ENCODE results near the gene LMO1. TPM values are rescaled to one million over a fixed set of nuclear protein-coding genes. Genes with fewer than 3 reads are reported as not detected.

Gene LMO1
- not detected for total RNA-seq
- not detected for polyA plus RNA-seq (2013, experiment 1 of 2)
- 0.10 TPM for polyA plus RNA-seq (2013, experiment 2 of 2)
- total RNA-seq, result 0 to 0.20 (median 0) reads per million in 172 experiments

GRCh38 chr11:8263769-8264410, at the start of gene LMO1:
TSS of gene LMO1 (minus strand) at chr11:8263878. CDS start at chr11:8263362, 516 bp downstream.
- POLR2A ChIA-PET, result no interaction called here
- ATAC-seq (ENCODE audit: poor library complexity) (peak; percentile 77), DNase-seq (peak; percentile 54 to 79 (median 66))
- Histone ChIP-seq H3K27ac (ENCODE audit: low read depth in 1 of 2, low read length in 2 of 2) (no peak within 1 kb of the TSS), H3K36me3 (ENCODE audit: insufficient read depth, low read length) (no peaks in the 10 kb centered on the region), H3K4me3 (ENCODE audit: low read length) (peak within 1 kb of the TSS; percentile 24), H3K4me1 (ENCODE audit: insufficient read depth, low read length) (peaks cover 27% of the 10 kb centered on the region), H3K9me3 (ENCODE audit: control insufficient read depth in 1 of 2, insufficient read depth in 1 of 2, low read length in 2 of 2) (peaks cover 0 to 10% of the 10 kb centered on the region in 2 experiments), H3K27me3 (ENCODE audit: control insufficient read depth in 1 of 2, insufficient read depth in 2 of 2, low read length in 2 of 2) (peaks cover 60 to 78% of the 10 kb centered on the region in 2 experiments)
- CTCF ChIA-PET, result interaction anchor here (0.8 to 1.5 kb wide), 5 partner anchors 8 to 303 kb away, joined by 3 read pairs; no protein-coding TSS in a partner anchor
- peak within 1 kb of the TSS; percentile 84 for H3K4me3 Mint-ChIP-seq
- TF ChIP-seq CTCF (IDR thresholded peaks at IDR 0.05), result peak; percentile 76
- H3K36me3 Mint-ChIP-seq (ENCODE audit: low read depth), result no peaks in the 10 kb centered on the region
- H3K4me1 Mint-ChIP-seq (ENCODE audit: low read depth), result peaks cover 11% of the 10 kb centered on the region
- H3K27me3 Mint-ChIP-seq, result peaks cover 81% of the 10 kb centered on the region
- no peaks in the 10 kb centered on the region for H3K9me3 Mint-ChIP-seq
- no peak within 1 kb of the TSS for H3K27ac Mint-ChIP-seq
- intact Hi-C loops (cut with DNase I, micrococcal nuclease), result loop anchor here (1.0 to 5.0 kb wide), 2 partner anchors 39 to 257 kb away; no protein-coding TSS in a partner anchor

GRCh38 chr11:8312986-8313385, 49.3 kb upstream of the LMO1 start:
- no peak for ATAC-seq (ENCODE audit: poor library complexity)
- Mint-ChIP-seq H3K4me1 (ENCODE audit: low read depth) (no peaks in the 10 kb centered on the region), H3K27ac (no peak overlapping the region), H3K4me3 (no peak overlapping the region), H3K9me3 (no peaks in the 10 kb centered on the region), H3K36me3 (ENCODE audit: low read depth) (no peaks in the 10 kb centered on the region), H3K27me3 (no peaks in the 10 kb centered on the region)
- no peak for TF ChIP-seq CTCF (IDR thresholded peaks at IDR 0.05)
- CTCF ChIA-PET, result no interaction called here
- intact Hi-C loops (cut with DNase I, micrococcal nuclease), result no loop called here
- H3K4me1 ChIP-seq (ENCODE audit: insufficient read depth, low read length), result no peaks in the 10 kb centered on the region
- no peaks in the 10 kb centered on the region for H3K27me3 ChIP-seq (ENCODE audit: control insufficient read depth in 1 of 2, insufficient read depth in 2 of 2, low read length in 2 of 2)
- H3K36me3 ChIP-seq (ENCODE audit: insufficient read depth, low read length), result no peaks in the 10 kb centered on the region
- H3K27ac ChIP-seq (ENCODE audit: low read depth in 1 of 2, low read length in 2 of 2), result no peak overlapping the region
- H3K4me3 ChIP-seq (ENCODE audit: low read length), result no peak overlapping the region
- peaks cover 0 to 5% of the 10 kb centered on the region in 2 experiments for H3K9me3 ChIP-seq (ENCODE audit: control insufficient read depth in 1 of 2, insufficient read depth in 1 of 2, low read length in 2 of 2)
- POLR2A ChIA-PET, result no interaction called here
- DNase-seq, result no peak

- no peak for ATAC-seq (ENCODE audit: poor library complexity)
Observed at GRCh38 chr11:8311366-8311765, 47.7 kb upstream of the LMO1 start.

More at GRCh38 chr11:8311366-8311765, 47.7 kb upstream of the LMO1 start:
- H3K27me3 ChIP-seq (ENCODE audit: control insufficient read depth in 1 of 2, insufficient read depth in 2 of 2, low read length in 2 of 2), result no peaks in the 10 kb centered on the region
- no peaks in the 10 kb centered on the region for H3K36me3 ChIP-seq (ENCODE audit: insufficient read depth, low read length)
- no peak for DNase-seq
- no peak overlapping the region for H3K4me3 Mint-ChIP-seq
- H3K27ac Mint-ChIP-seq, result no peak overlapping the region
- no peaks in the 10 kb centered on the region for H3K36me3 Mint-ChIP-seq (ENCODE audit: low read depth)
- H3K9me3 ChIP-seq (ENCODE audit: control insufficient read depth in 1 of 2, insufficient read depth in 1 of 2, low read length in 2 of 2), result peaks cover 0 to 5% of the 10 kb centered on the region in 2 experiments
- no peak overlapping the region for H3K4me3 ChIP-seq (ENCODE audit: low read length)
- no peak overlapping the region for H3K27ac ChIP-seq (ENCODE audit: low read depth in 1 of 2, low read length in 2 of 2)
- no peaks in the 10 kb centered on the region for H3K27me3 Mint-ChIP-seq
- CTCF ChIA-PET, result no interaction called here
- no peaks in the 10 kb centered on the region for H3K9me3 Mint-ChIP-seq
- H3K4me1 Mint-ChIP-seq (ENCODE audit: low read depth), result no peaks in the 10 kb centered on the region
- H3K4me1 ChIP-seq (ENCODE audit: insufficient read depth, low read length), result no peaks in the 10 kb centered on the region
- POLR2A ChIA-PET, result no interaction called here
- intact Hi-C loops (cut with DNase I, micrococcal nuclease), result no loop called here
- TF ChIP-seq CTCF (IDR thresholded peaks at IDR 0.05), result no peak
